Kidney (tissue), 14 donors: ENCODE results near the gene SPATA3. TPM values are rescaled to one million over a fixed set of nuclear protein-coding genes. Genes with fewer than 3 reads are reported as not detected.

ENCODE experiments used
- DNase-seq, 5 donors: peaks; one replicate each; pipeline ENCODE4 v3.0.0-alpha.2; 2013 to 2020
- FAIRE-seq: peaks from 2 replicates; lab custom pipeline; 2012; peaks lifted over from hg19 to GRCh38; lab: Jason Lieb, UNC
- H3K27ac ChIP-seq, 2 donors: one replicate each; pipeline ENCODE4 v1.7.0; 2013; ENCODE audit warnings: low read depth in 2 of 2, low read length in 2 of 2, inconsistent platforms in 1 of 2
- H3K27me3 ChIP-seq: one replicate; pipeline ENCODE4 v1.7.1; 2013; ENCODE audit warnings: low read length, inconsistent platforms; ENCODE audit not compliant: control insufficient read depth, insufficient read depth
- H3K36me3 ChIP-seq, 3 donors: one replicate each; pipeline versions ENCODE4 v1.7.0 to v1.7.1; 2013; ENCODE audit warnings: low read length in 3 of 3, control low read depth in 1 of 3, inconsistent platforms in 1 of 3; ENCODE audit not compliant: insufficient read depth in 3 of 3, control insufficient read depth in 2 of 3
- H3K4me1 ChIP-seq, 3 donors: one replicate each; pipeline versions ENCODE4 v1.7.0 to v1.7.1; 2013; ENCODE audit warnings: low read length in 3 of 3, inconsistent platforms in 1 of 3, low read depth in 1 of 3; ENCODE audit not compliant: control insufficient read depth in 2 of 3, insufficient read depth in 2 of 3
- H3K4me3 ChIP-seq, 3 donors: one replicate each; pipeline versions ENCODE4 v1.7.0 to v1.8.1; 2013; ENCODE audit warnings: low read length in 3 of 3, control low read depth in 1 of 3, inconsistent platforms in 1 of 3
- H3K9ac ChIP-seq, 3 donors: one replicate each; pipeline versions ENCODE4 v1.7.0 to v1.7.1; 2013; ENCODE audit warnings: low read length in 3 of 3, control low read depth in 1 of 3, inconsistent platforms in 1 of 3
- H3K9me3 ChIP-seq, 3 donors: one replicate each; pipeline versions ENCODE4 v1.7.0 to v1.7.1; 2013; ENCODE audit warnings: low read length in 3 of 3, control low read depth in 1 of 3, inconsistent platforms in 1 of 3; ENCODE audit not compliant: control insufficient read depth in 2 of 3, insufficient read depth in 1 of 3
- CTCF ChIP-seq: IDR thresholded peaks from 3 replicates; pipeline ENCODE4 v1.5.1; 2012; ENCODE audit warnings: mild to moderate bottlenecking, moderate library complexity, borderline replicate concordance; ENCODE audit not compliant: insufficient read depth; ENCODE audit errors: extremely low read depth
- intact Hi-C: fragments of 100-400 bp; cut with DNase I; formaldehyde crosslinking; loops from one replicate; pipeline ENCODE4 v1.11.1; 2022
- polyA plus RNA-seq: library from polyadenylated mRNA; stranded (reverse); fragments of 350-450 nt; fragmentation: Illumina TruSeq; extraction: RNeasy Lipid Tissue Mini Kit (QIAGEN cat#74804); gene quantifications from one replicate; pipeline ENCODE4 v1.2.3, GENCODE V29; 2014; ENCODE audit warnings: low read depth, low replicate concordance; ENCODE audit not compliant: insufficient read depth
- total RNA-seq: library from RNA; stranded (reverse); fragmentation: NEBNext Ultra II Directional; extraction: Animal tissue kit (Norgen Biotek cat#: 25700); gene quantifications from one replicate; pipeline ENCODE4 v1.2.1, GENCODE V29; 2021
- donor health status: control.
- donor health status: control.
- donor health status: control.
- donor health status: control.
- donor health status: control.
- donor health status: DM: yes; HTN: yes; CAD: no.
- donor health status: Normal renal cell carcinoma (clear cell type).

SPATA3 gene
- total and polyA plus RNA-seq, 2 donors from 2014 or later, result not detected

GRCh38 chr2:230990899-230991150 is 5.1 kb upstream of the SPATA3 start:
- peaks cover 0 to 4% (median 0%) of the 10 kb centered on the region in 3 donors for H3K4me1 ChIP-seq
- no peaks in the 10 kb centered on the region for H3K36me3 ChIP-seq
- no peak overlapping the region for H3K9ac ChIP-seq
- TF ChIP-seq CTCF, result no peak
- H3K27ac ChIP-seq, result no peak overlapping the region
- no peaks in the 10 kb centered on the region for H3K27me3 ChIP-seq
- FAIRE-seq (no peak), DNase-seq (no peak)
- intact Hi-C loops, result no loop called here
- no peaks in the 10 kb centered on the region for H3K9me3 ChIP-seq
- no peak overlapping the region for H3K4me3 ChIP-seq

- TF ChIP-seq CTCF, result no peak
- no peaks in the 10 kb centered on the region for H3K36me3 ChIP-seq
- H3K4me3 ChIP-seq, result no peak overlapping the region
- DNase-seq (no peak), FAIRE-seq (no peak)
- peaks cover 0 to 4% (median 0%) of the 10 kb centered on the region in 3 donors for H3K4me1 ChIP-seq
- no peak overlapping the region for H3K9ac ChIP-seq
- H3K9me3 ChIP-seq, result no peaks in the 10 kb centered on the region
- H3K27ac ChIP-seq, result no peak overlapping the region
- intact Hi-C loops, result no loop called here
- H3K27me3 ChIP-seq, result no peaks in the 10 kb centered on the region
These were observed 4.3 kb upstream of the SPATA3 start for GRCh38 chr2:230991598-230991997.

GRCh38 chr2:230996661-230997060 is 740 bp downstream of the SPATA3 start:
- Histone ChIP-seq H3K36me3 (no peaks in the 10 kb centered on the region), H3K9me3 (no peaks in the 10 kb centered on the region), H3K9ac (no peak overlapping the region), H3K27ac (no peak overlapping the region), H3K4me3 (no peak overlapping the region), H3K27me3 (no peaks in the 10 kb centered on the region), H3K4me1 (no peaks in the 10 kb centered on the region)
- DNase-seq, result no peak
- TF ChIP-seq CTCF, result no peak
- intact Hi-C loops, result no loop called here
- no peak for FAIRE-seq

- DNase-seq (no peak), FAIRE-seq (no peak)
- Histone ChIP-seq H3K27ac (no peak overlapping the region), H3K9me3 (no peaks in the 10 kb centered on the region), H3K9ac (no peak overlapping the region), H3K4me3 (no peak overlapping the region), H3K4me1 (no peaks in the 10 kb centered on the region), H3K36me3 (no peaks in the 10 kb centered on the region), H3K27me3 (no peaks in the 10 kb centered on the region)
- intact Hi-C loops, result no loop called here
- no peak for TF ChIP-seq CTCF
These were observed 3.0 kb downstream of the SPATA3 start for GRCh38 chr2:230998882-230999281.
